Ammon's horn (tissue), 1 donor: ENCODE data around the gene TBC1D3D.
"Not testable (repeated sequence)": the region's sequence is repeated elsewhere in the genome, so short reads cannot be mapped to it uniquely, and the experiment has no call there.

Experiments
- DNase-seq: peaks from one replicate; pipeline ENCODE4 v3.0.0-alpha.2; 2016; ENCODE audit warnings: low spot score

The TBC1D3D gene

GRCh38 chr17:38003676-38004075, at the start of gene TBC1D3D:
TBC1D3D (plus strand) TSS chr17:38003976; CDS start chr17:38005561, 1,585 bp downstream.
- not testable (repeated sequence) for DNase-seq

GRCh38 chr17:37988960-37989359, 14.8 kb upstream of the TBC1D3D start, which contains the start of gene TBC1D3L:
TBC1D3L (minus strand) TSS chr17:37989060; CDS start chr17:37987520, 1,540 bp downstream.
- DNase-seq = not testable (repeated sequence)
